Coronary artery (tissue), 2 donors: Measurements from ENCODE around the gene SPNS3.

Experiments used
- DNase-seq: peaks from one replicate; pipeline ENCODE4 v3.0.0-alpha.2; 2017; ENCODE audit warnings: low spot score
- H3K27ac ChIP-seq, 2 donors: fragments of 200-600 bp; sonication (generic); one replicate each; pipeline ENCODE4 v1.5.1; 2016 to 2019
- H3K4me3 ChIP-seq: fragments of 200-600 bp; sonication (generic); 2 replicates; pipeline ENCODE4 v1.5.1; 2016; ENCODE audit warnings: mild to moderate bottlenecking, moderate library complexity
- TF ChIP-seq, protein P1 (sequence below): fragments of 200-600 bp; sonication (generic); IDR thresholded peaks from one replicate; pipeline ENCODE4 v1.5.1; 2019; ENCODE audit warnings: antibody characterized with exemption

The SPNS3 gene

DNA sequence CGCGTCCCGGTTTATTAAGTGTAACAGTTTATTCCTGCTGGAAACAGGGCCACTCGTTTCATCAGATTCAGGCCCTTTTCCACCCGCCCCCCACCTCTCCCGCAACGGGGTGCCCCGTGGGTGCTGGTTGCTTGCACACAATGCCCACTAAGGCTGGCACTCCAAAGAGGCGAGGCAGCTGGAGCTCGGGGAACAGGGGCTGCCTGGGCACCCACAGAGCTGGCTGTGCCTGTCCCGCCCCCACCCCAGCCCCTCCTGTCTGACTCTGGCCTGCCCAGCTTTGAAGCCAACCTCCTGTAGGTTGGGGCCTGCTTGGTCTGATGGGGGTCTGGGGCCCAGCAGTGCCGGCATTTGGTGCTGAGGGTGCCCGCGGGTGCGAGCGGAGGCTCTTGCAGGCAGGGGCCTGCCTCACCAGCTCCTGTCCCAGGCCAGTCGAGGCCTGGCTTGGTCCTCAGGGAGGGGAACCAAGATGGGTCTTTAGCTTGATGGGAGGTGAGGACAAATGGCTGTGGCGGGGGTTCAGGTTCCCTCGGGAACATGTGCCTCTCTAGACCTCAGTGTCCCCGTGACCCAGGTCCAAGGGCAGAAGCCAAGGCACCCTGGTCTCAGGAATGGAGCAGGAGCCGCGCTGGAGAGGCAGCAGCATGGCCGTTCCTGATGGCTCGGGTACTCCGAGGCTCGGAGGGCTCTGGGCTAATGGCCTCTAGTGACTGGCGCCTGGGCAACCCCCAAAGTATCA, 101.4 kb downstream of the SPNS3 start:
- DNase-seq, result no peak
- Histone ChIP-seq H3K4me3 (no peak overlapping the region), H3K27ac (peak overlapping the region in 1 of 2 donors; percentile 76)
- TF ChIP-seq, protein P1, sequence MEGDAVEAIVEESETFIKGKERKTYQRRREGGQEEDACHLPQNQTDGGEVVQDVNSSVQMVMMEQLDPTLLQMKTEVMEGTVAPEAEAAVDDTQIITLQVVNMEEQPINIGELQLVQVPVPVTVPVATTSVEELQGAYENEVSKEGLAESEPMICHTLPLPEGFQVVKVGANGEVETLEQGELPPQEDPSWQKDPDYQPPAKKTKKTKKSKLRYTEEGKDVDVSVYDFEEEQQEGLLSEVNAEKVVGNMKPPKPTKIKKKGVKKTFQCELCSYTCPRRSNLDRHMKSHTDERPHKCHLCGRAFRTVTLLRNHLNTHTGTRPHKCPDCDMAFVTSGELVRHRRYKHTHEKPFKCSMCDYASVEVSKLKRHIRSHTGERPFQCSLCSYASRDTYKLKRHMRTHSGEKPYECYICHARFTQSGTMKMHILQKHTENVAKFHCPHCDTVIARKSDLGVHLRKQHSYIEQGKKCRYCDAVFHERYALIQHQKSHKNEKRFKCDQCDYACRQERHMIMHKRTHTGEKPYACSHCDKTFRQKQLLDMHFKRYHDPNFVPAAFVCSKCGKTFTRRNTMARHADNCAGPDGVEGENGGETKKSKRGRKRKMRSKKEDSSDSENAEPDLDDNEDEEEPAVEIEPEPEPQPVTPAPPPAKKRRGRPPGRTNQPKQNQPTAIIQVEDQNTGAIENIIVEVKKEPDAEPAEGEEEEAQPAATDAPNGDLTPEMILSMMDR, result no peak

DNA sequence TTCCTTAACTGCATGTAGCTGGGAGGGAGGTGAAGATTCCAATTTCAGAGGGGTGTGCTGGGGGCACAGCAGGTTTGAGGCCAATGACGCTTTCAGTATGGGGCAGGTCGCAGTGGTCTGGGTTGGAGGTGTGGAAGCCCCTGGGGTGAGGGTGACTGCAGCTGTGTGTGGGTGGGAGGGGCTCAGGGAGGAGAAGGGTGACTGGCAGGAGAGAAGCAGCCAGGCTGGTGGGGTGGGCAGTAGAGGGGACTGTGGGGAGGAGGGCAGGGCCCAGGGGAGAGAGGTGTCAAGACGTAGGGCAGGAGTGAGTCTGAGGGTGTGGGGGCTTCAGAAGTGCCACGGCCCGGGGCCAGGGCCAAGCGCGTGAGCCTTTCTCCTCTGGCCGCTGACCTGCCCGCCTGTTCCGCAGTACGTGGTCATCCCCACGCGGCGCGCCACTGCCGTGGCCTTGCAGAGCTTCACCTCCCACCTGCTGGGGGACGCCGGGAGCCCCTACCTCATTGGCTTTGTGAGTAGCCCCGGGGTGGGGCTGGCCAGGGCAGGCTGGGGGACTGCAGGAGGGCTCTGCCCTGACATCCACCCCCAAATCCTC, 102.0 kb downstream of the SPNS3 start:
- TF ChIP-seq, protein P1, result no peak
- peak overlapping the region in 1 of 2 donors; percentile 73 for H3K27ac ChIP-seq
- no peak for DNase-seq
- peak overlapping the region; percentile 55 for H3K4me3 ChIP-seq

DNA sequence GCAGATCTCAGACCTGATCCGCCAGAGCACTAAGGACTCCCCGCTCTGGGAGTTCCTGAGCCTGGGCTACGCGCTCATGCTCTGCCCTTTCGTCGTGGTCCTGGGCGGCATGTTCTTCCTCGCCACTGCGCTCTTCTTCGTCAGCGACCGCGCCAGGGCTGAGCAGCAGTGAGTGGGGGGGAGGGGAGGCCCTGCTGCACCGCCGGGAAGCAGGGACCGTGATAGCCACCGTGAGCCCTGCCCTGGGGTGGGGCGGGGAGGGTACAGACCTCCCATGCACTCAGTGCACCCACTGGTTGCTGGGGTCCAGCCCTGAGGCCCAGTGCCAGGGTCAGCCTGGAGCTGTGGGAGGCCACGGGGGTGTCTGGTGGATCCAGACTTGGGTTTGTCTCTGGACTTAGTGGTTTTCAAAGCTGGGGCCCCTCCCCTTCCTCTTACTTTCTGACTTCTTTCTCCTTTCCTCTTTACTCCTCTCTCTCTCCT, 102.6 kb downstream of the SPNS3 start:
- no peak for DNase-seq
- H3K27ac ChIP-seq, result peak overlapping the region; percentile 35 to 73
- TF ChIP-seq, protein P1, result no peak
- H3K4me3 ChIP-seq, result peak overlapping the region; percentile 55

DNA sequence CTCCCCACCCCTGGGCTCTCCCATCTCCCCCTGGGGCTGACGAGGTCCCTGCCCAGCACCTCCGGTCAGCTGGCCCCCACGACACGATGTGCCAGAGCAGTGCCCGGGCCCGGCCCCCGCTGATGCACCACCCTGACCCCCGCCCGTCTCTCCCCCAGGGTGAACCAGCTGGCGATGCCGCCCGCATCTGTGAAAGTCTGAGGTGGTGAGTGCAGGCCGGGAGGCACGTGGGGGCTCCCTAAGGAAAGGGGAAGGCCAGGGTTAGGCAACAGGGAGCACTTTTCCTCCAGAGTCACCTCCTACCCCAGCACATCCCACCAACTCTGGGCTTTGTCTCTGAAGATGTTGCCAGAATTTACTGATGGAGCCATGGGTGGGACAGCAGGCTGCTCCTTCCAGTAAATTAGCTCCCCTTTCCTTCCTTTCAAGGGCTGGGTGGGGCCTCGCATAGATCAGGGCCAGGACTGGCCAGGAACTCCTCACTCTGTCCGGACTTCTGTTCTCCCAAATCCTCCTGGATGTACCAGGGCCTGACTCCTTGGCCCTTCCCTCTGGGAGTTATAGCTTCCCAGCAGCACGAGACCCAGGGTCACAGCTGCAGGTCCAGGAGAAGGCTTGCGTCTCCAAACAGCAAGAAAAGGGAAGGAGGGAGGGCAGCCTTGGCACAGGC, 103.1 kb downstream of the SPNS3 start:
- Histone ChIP-seq H3K4me3 (peak overlapping the region; percentile 55), H3K27ac (peak overlapping the region; percentile 35 to 73)
- TF ChIP-seq, protein P1, result no peak
- no peak for DNase-seq
